Measurements from ENCODE around the gene ELMO1. TPM values are rescaled to one million over a fixed set of nuclear protein-coding genes. Genes with fewer than 3 reads are reported as not detected.

ELMO1 gene
- total RNA-seq, 1 experiment from 2014 or later: 7.8 TPM

DNA sequence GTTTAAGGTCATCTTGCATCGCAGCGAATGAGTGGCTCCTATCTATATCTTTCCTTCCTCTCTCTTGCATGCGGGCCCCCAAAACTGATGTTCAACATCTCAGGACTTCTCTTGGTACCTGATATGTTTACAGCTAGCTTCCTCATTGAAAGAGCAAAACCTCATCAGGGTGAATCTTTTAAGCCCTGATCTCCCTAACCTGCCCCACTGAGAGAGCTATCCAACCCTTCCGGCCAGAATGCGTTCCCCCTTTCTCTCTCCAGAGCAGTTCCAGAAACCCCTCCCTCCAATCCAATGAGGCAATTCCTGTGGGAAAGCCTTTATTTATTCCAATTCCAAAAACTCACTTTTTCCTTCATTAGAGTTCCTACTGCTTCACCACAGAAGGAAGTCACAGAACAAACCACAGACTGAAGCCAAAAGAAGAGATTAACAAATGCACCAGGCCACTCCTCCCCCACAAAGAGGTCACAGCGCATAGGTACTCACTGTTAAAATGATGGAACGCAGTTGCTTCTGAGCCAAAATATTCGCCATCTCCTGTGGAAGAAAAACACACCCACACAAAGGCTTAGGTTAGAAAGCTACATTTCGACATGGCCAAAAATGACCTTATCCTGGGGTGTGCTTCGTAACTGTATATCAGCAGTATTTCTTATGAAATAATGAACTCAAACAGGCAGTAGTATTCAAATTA lies 232.4 kb downstream of the ELMO1 start:
- H3K56ac ChIP-seq (ENCODE audit: insufficient read length, low read depth, low read length): no peak overlapping the region
- no peak overlapping the region for H2AFZ ChIP-seq (ENCODE audit: low read length)
- H3K27me3 ChIP-seq (ENCODE audit: insufficient read depth, low read length): no peaks in the 10 kb centered on the region
- H3K4me3 Mint-ChIP-seq: no peak overlapping the region
- TF ChIP-seq, protein P1, sequence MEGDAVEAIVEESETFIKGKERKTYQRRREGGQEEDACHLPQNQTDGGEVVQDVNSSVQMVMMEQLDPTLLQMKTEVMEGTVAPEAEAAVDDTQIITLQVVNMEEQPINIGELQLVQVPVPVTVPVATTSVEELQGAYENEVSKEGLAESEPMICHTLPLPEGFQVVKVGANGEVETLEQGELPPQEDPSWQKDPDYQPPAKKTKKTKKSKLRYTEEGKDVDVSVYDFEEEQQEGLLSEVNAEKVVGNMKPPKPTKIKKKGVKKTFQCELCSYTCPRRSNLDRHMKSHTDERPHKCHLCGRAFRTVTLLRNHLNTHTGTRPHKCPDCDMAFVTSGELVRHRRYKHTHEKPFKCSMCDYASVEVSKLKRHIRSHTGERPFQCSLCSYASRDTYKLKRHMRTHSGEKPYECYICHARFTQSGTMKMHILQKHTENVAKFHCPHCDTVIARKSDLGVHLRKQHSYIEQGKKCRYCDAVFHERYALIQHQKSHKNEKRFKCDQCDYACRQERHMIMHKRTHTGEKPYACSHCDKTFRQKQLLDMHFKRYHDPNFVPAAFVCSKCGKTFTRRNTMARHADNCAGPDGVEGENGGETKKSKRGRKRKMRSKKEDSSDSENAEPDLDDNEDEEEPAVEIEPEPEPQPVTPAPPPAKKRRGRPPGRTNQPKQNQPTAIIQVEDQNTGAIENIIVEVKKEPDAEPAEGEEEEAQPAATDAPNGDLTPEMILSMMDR (conservative IDR thresholded peaks at IDR 0.05): no peak
- H3K18ac ChIP-seq (ENCODE audit: insufficient read length, low read depth, low read length): no peak overlapping the region
- no peak overlapping the region for H3K14ac ChIP-seq (ENCODE audit: insufficient read depth, low read length)
- H3K79me1 ChIP-seq (ENCODE audit: insufficient read depth, low read depth, low read length, poor library complexity, severe bottlenecking): no peaks in the 10 kb centered on the region
- peaks cover 35 to 36% of the 10 kb centered on the region in 2 experiments for H3K4me1 Mint-ChIP-seq
- no peak overlapping the region for H4K5ac ChIP-seq (ENCODE audit: insufficient read length, low read depth, low read length)
- no peaks in the 10 kb centered on the region for H4K20me1 ChIP-seq (ENCODE audit: control insufficient read depth, insufficient read depth, insufficient read length)
- H3K9me3 ChIP-seq (ENCODE audit: control insufficient read depth, low read depth, low read length): no peaks in the 10 kb centered on the region
- no peak overlapping the region for H2BK20ac ChIP-seq (ENCODE audit: low read depth, low read length, poor library complexity, severe bottlenecking)
- H3K79me2 ChIP-seq (ENCODE audit: insufficient read depth, low read length): no peaks in the 10 kb centered on the region
- no peak overlapping the region for H3K4ac ChIP-seq (ENCODE audit: low read depth, low read length)
- H3K9me3 Mint-ChIP-seq: no peaks in the 10 kb centered on the region
- H3K4me2 ChIP-seq (ENCODE audit: insufficient read depth, insufficient read length, low read length): no peak overlapping the region
- H4K8ac ChIP-seq (replicated peaks; ENCODE audit: insufficient read length, low read depth, low read length): no peak overlapping the region
- no peak overlapping the region for H3K9ac ChIP-seq (ENCODE audit: extremely low read depth, insufficient read length, low read length)
- no peak for DNase-seq
- H3K27me3 Mint-ChIP-seq (ENCODE audit: low read depth): no peaks in the 10 kb centered on the region
- H4K91ac ChIP-seq (ENCODE audit: insufficient read length, low read depth, low read length): no peak overlapping the region
- peaks cover 9% of the 10 kb centered on the region; the same call in 1 of the 2 replicates for H3K4me1 ChIP-seq (ENCODE audit: insufficient read depth, low read length)
- no peak overlapping the region for H2BK120ac ChIP-seq (ENCODE audit: low read depth, low read length, poor library complexity, severe bottlenecking)
- H3K36me3 Mint-ChIP-seq (ENCODE audit: insufficient read depth in 1 of 3, low read depth in 3 of 3): peaks cover 0 to 5% (median 2%) of the 10 kb centered on the region in 3 experiments; a peak in 1 of 7 replicates
- no CpG with 5 or more reads among the region's 10 CpGs for WGBS (ENCODE audit: extremely low coverage, insufficient read length, low lambda C conversion rate)
- no peaks in the 10 kb centered on the region for H3K23me2 ChIP-seq (ENCODE audit: insufficient read length, low read depth, low read length, poor library complexity, severe bottlenecking)
- H3K27ac ChIP-seq (ENCODE audit: insufficient read length, low read depth, low read length): no peak overlapping the region
- H3K27ac Mint-ChIP-seq: peak overlapping the region; percentile 50 to 82 (median 78); a peak in 6 of 7 replicates
- H3K23ac ChIP-seq (ENCODE audit: insufficient read length, low read depth, low read length): no peak overlapping the region
- no peak overlapping the region for H3T11ph ChIP-seq (ENCODE audit: low read length)
- H2AK5ac ChIP-seq (ENCODE audit: insufficient read length, low read length): no peak overlapping the region
- H2BK5ac ChIP-seq (ENCODE audit: insufficient read length, low read length): no peak overlapping the region
- H2BK15ac ChIP-seq (ENCODE audit: low read depth, low read length): no peak overlapping the region
- H2BK12ac ChIP-seq (ENCODE audit: insufficient read length, low read depth, low read length): no peak overlapping the region
